HG03196 (cell line): ENCODE data around the gene AFF1.
"Not testable (repeated sequence)": the region's sequence is repeated elsewhere in the genome, so short reads cannot be mapped to it uniquely, and the experiment has no call there.

Experiments
- ATAC-seq: cut with Tn5 transposase; IDR thresholded peaks from one replicate; pipeline ENCODE4 v1.9.1; 2021; ENCODE audit not compliant: unreplicated experiment

The AFF1 gene

DNA sequence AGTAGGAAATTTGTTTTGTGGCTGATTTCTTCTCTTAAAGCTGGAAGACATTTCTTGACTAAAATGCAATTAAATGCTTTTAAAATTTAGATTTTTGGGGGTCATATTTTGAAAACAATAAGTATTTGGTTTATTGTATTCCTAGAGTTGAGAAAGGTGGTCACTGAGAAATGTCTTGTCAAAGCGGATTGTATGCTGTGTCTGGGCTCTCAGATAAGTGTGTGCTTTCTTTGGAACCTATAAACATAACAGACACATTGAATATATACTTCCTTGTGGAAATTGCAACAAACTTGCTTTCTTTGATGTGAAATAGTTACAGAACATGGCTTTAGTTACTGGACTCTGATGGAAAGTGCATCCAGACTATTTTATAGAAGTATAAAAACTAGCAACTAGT, 75.4 kb downstream of the AFF1 start:
- ATAC-seq = no peak

DNA sequence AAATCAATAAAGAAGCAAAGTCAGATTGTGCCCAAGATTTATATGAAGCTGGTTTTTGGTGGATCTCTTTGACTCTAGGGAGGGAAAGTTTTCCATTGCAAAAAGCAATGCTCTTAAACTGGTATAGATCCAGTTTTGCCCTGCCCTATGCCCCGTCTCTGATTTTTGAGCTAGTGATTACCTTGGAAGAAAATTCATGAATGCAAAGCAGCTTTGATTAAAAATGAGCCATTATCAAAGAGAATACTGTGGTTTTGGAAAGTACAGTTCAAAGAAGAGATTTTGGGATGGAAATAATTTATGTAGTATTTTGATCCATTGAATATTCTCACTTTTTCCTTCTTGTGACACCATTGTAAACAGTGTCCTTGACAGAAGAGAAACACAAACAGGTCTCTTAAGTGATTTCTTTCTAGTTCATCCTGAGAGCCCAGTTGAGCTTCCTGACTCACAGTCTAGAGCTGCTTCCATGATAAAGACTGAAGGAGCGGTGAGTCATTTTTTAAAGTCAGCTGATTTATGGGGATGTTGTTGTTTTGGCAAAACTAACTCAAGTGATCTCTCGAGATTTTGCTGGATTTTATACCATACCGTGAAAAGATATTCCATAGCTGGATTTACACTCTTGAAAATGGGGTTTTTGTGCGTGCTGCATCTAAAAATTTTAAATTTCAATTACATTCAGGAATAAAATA, 76.7 kb downstream of the AFF1 start:
- ATAC-seq = no peak

DNA sequence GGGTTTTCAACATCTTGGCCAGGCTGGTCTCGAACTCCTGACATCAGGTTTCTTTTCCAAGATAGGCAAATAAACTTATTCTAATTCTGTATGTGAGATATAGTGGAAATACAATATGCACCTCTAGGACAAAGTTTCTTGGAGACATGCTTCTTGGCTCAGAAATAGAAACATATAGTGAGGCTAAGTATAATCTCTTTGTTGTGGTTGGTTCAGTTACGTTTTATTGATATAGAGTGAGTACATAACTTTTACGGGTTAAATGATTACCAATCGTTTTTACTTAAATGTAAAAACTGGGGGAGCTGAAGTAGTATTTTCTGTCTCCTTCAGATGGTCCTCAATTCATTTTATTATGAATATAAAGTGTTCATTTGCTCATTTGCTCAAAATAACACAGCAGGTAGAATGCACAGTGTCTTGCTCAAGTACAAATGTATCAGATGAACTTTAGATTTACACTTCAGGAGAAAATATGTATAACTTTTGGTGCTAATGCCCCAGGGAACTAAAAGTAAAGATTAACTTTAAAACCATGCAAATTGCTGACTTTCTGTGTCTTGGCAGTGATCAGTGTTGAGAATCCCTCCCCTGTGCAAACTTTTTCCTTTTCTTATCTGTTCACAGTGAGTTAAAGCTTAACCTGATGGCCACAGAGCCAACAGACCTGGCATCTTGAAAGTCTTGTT, 77.6 kb downstream of the AFF1 start:
- ATAC-seq = peak; percentile 75

DNA sequence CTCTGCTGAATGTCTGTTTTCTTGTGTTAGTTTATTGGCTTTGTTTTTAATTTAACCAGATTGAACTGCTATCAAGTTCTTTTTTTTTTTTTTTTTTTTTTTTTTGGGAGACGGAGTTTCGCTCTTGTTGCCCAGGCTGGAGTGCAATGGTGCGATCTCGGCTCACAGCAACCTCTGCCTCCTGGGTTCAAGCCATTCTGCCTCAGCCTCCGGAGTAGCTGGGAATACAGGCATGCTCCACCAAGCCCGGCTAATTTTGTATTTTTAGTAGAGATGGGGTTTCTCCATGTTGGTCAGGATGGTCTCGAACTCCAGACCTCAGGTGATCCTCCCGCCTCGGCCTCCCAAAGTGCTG, 78.1 kb downstream of the AFF1 start:
- not testable (repeated sequence) for ATAC-seq

DNA sequence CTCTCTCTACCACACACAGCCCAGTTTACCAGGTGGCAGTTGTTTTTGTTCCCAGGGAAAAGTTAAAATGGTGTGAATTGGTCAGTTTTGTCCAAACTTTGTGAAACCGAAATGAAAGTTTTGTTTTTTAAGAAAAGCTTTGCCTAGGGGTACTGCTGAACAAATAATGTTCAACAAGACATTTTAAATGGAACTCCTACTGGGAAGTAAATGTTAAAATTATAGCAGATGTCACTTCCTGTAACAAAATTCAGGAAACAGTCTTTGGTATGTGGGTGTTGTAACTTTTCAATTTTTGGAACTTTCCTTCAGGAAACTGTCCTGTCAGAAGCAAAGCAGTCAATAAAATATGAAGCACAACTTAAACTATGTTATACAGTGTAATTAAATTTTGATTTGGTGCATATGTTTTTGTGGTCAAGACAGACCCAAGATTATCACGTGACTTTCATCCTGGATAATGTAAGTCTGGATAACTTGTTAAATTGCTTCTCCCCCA, 79.5 kb downstream of the AFF1 start:
- no peak for ATAC-seq

DNA sequence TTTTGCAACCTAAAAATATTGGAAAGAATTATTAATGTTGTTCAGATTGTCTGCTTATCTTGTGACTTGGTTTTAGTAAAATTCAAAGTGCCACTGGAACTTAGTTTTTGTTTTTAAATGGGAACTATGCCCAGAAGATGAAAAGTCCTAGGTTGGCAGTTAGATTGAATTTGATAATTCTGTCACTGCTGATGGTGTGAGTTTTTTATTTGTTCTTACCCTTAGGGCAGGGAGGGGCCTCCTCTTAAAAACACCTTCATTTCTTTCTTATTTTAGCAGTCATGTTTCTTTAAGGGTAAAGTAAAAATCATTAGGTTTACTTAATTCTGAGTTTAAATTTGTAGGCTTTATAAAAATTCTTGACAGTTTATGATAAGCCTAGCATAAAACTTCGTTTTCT, 80.6 kb downstream of the AFF1 start:
- ATAC-seq = no peak

DNA sequence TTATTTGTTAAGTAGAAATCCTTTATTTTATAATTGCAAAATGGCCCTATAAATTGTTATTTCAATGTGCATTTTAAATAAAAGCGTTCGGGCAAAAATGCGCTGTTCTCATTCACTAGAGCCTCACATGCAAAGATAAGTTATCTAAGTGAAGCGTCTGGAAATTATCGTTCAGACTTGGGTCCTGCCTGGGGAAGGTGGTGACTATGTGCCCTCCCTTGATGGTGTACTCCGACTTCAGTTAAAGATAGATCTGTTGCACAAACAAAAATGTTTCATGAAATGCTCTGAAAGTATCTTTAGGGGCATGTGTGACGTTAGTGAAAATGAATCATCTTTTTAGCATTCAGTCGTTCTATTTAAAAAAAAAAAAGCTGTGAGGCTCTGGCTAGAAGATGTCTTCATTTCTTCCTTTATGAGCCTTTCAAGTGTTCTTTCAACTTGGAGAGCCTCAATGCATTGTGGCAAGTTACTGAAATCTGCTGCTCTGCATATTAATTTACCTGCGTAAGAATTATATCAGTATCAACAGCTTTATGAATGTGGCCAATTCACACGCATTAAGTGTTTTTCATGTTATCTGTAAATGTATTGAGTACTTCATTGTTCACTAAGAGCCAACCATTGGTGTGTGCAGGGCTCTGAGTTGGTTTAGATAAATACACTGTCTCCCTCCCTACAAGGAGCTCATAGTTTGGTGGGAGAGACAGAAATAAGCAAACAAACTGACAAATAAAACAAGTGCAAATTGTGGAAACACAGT, 83.0 kb downstream of the AFF1 start:
- ATAC-seq = no peak

DNA sequence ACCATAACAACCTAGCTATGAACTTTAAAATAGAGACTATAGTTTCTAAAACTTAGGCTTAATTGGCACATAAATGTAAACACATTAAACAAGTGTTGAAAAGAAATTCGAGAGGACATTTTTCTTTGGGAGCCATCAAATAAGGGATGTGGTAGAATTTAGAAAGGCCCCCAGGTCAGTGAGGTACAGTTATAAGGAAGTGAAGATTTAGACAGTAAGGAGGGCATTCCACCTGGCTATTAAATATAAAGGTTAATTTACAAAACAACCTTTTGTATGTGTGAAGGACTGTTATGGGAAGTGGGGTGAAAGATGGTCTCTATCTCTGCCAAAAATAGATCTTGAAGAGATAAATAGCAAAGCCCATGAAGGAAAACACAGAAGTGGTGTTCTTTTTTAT, 83.9 kb downstream of the AFF1 start:
- no peak for ATAC-seq

DNA sequence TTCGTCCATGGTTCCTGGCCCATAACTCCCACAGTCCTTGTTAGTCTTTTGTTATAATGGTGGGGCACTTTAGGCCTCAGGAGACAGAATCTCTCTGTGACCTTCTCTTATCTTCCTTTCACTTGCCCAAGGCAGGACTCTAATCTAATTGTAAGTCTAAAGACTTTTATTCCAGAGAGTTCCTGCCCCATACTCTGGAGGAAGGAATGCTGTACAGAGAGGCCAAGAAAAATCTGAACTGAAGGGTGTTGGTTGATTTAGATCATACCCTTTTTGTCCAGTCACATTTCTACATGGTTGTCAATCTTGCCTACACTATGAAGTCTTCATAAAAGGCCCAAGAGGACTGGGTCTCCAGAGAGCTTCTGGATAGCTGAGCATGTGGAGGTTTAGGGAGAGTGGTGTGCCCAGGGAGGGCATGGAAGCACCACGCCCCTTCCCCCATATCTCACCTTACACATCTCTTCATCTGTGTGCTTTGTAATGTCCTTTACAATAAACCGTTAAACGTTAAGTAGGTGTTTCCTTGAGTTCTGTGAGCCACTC, 84.5 kb downstream of the AFF1 start:
- ATAC-seq = no peak

DNA sequence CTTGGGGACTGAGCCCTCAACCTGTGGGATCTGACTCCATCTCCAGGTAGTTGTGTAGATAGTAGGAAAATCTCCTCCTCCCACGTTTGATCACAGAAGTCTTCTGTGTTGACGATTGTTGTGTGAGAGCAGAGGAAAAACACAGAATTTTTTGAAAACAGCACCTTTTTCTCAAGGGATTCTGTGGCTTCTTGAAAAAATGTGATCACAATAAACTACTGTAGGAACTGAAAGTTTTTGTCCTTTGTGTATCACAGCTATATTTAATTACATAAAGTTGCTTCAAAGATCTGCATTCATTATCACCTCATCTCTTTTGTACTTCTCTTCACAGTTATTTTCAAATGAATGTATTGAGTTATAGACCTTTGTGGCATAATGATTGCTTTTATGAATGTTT, 85.1 kb downstream of the AFF1 start:
- no peak for ATAC-seq

DNA sequence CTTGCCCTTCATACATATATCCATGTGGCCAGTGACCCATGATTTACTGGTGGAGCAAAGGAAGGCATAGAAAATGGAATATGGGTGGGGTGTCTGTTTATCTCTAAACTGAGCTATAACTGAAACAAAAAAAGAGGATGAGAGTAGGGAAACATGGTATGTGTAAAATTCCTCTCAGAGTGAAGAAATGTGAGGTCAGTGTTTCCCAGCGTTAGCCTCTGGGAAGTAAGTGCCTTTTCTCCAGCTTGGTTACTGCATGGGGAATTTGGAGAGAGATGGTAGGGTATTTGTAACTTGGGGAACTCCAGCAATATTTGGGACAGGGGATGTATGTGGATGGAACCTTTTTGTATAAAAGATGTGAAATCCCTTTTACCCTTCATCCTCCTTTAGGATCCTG, 89.4 kb downstream of the AFF1 start:
- no peak for ATAC-seq

DNA sequence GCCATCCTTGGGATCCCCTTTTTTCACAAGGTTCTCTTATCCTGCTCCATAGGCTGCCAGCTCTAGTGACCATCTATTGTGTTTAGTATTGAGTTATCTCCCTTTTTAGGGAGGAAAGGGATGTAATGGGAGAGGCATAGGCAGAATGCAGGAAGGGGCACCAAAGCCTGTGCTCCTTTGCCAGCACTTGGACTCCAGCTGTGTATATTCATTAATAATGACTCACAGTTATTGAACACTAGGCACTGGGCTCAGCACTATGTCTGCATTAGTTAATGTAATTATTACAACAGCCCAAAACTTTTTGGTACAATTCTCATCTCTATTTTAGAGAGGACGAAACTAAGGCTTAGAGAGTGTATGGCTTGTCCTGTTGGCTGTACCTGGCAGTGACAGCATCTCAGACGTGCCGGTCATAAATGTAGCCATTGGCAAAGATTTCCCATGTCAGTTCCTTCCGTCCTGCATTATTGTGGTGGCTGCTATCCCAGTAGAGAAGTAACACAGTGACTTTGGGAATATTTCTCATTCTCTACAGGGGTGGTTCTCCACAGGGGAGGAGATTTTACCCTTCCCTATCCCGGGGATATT, 90.3 kb downstream of the AFF1 start:
- ATAC-seq = no peak

DNA sequence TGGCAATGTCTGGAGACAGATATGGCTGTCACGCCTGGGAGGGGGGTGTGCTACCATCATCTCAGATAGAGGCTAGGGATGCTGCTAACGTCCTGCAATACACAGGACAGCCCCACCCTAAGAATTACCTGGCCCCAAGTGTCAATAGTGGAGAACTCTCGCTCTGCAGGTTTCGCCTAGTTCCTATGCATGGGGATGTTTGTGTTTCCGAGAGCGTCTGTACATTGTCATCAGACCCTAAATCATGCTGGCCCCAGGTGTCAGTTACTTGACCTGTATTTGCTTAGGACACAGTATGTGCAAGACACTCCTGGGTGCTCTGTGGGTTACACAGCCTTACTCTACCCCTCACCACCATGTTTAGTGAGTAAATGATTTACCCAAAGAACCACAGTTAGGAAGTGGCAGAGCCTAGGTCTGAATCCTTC, 90.8 kb downstream of the AFF1 start:
- peak; percentile 76 for ATAC-seq

DNA sequence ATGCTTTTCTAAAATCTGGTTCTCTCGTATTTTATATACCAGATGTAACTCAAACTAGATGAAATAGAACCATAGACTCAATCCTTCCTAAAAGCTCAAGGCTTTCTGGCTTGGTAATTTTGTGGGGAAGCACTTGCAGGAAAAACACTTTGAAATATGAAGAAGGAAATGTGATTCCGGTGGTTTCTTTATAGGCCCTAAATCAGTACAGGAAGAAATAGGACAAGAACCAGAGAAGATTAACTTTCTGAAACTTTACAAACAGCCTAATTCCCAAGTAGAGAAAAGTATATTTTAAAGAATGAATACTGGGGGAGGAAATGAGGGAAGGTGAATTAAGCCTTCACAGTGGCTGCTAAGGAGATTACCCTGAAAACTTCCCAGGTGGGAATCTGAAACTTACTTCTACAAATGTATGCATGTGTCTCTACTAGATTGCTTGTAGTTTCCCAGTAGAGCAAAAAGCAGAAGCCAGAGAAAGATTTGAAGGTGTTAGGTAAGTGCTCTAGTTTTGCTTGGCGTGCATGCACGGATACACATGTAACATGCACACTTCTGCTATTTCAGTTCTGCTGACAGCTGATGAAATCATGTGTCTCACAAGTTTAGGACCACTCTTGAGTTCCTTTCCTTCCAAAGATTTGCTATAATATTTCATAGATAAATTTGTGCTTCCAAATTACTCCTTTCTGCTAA, 92.1 kb downstream of the AFF1 start:
- ATAC-seq = peak; percentile 59

DNA sequence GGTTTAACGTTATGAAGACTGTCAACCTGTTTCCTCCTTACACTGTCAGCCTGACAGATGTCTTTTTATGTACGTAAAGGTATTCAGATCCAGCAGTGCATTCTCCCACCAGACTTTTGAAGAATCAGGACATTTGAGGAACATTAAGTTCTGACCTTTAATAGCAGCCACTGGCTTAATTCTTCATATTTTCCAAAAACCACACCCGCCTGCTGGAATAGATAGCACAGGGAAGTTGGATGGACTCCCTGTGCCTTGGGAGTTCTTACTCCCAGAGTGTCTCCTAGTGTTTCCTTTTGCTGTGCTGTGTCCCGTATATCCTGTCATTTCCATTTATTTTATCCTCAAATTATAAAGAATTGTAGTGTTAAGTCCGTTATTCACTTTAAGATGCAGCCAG, 94.5 kb downstream of the AFF1 start:
- ATAC-seq = no peak

DNA sequence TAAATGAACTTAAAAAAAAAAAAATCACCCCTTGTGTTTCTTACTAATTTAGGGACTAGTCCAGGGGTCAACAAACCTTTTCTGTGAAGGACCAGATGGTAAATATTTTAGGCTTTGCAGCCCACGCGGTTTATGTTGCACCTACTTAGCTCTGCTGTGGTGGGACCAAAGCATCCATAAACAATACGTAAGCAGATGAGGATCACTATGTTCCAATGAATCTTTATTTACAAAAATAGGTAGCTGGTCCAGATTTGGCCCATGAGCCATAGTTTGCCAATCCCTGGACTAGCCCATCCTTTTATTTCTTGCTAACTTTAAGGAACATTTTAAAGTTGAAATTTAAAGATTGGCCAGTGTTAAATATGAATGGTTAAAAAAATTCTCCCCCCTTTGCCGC, 95.3 kb downstream of the AFF1 start:
- ATAC-seq = no peak

DNA sequence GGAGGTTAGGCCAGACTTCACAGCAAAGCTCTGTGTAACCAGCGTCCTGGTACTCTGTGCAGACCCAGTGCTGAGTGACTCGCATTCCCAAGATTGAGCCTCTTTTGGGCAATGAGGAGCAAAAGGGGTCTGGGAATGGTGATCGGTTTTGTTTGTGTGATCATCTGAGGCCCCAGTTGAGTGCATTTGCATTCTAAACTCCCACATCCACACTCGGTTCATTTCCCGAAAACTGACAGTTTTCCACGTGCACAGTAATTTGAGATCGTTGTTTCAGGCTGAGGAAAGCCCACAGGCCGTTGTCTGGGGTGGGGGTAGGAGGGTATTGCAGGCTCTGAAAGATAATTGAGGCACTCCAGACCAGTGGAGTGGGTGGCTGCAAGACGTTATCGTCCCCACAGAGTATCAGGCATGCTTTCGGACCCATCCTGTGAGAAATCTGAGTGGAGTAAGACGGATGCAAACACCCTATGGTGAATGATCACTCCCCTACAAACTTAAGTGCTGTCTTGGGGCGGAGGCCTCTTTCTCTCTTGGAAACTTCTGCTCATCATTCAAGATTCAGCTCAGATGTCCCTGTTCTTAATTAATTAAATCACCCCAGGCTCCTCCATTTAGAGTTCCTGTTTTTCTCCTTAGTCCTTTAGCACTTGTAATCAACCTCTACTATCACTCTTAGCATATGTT, 96.1 kb downstream of the AFF1 start:
- ATAC-seq = no peak

DNA sequence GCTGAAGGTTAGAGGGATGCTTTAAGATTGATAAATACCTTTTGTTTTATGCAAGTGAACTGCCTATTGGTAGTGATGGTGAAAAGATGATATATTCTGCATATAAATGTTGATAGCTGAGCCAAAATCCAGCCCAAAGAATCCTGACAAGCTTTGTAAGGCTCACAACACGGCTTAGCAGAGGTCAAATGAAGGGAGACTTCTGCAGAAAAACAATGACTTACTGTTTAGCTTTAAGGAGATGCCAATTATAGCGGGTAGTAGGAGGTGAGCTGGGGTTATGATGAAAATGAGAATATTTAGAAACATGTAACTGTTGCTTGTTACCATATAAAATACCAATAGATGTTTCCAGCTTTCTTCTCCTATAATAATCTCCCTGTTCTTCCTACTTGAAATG, 97.1 kb downstream of the AFF1 start:
- no peak for ATAC-seq

DNA sequence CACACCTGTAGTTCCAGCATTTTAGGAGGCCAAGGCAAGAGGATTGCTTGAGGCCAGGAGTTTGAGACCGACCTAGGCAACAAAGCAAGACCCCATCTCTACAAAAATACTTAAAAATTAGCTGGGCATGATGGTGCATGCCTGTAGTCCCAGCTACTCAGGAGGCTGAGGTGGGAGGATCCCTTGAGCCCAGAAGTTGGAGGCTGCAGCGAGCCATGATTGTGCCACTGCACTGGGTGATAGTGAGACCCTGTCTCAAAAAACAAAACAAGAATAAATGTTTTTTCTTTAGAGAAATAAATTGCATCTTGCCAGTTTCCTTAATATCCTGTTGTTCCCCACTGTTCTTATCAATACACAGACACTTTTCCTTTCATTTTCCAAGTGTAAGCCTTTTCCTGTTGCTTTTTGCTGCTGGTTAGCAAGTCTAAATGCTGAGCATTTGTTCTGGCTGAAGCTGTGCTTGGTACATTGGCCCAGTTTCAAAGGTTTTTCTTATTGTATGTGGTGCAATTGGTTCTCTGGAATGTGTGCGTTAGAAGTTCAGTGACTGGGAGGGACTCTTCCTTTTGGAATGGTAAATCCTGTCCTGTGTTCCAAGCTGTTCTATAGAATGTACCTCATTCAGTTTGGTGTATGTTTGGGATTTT, 98.2 kb downstream of the AFF1 start:
- no peak for ATAC-seq

DNA sequence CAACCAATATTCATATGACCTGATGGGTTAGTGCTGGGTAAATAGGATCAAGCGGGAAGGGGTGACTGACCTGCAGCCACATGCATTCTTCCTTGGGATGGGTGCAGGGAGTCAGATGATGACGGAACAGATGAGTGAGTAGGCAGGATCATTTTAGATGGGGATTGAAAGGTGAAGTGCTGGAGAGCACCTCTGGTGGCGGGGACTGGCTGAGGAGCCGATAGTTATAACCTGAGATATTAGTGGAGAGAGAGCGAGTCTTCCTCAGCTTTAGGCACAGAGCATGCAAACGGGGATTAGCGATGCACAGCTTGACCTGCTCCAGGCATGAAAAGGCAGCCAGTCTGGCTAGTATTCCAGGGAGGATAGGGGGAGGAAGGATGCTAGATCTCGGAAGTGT, 99.1 kb downstream of the AFF1 start:
- no peak for ATAC-seq
